NT2/D1 (cell line): ENCODE results near the gene CDH20.
A peak's percentile ranks its signal among the peaks of the same experiment; 100 is the strongest.

Source experiments
- DNase-seq: peaks from one replicate; pipeline ENCODE4 v3.0.0-alpha.2; 2011; ENCODE audit warnings: low read depth, low spot score
- H3K27me3 ChIP-seq: 2 replicates; pipeline ENCODE4 v1.6.0; 2011; ENCODE audit warnings: mild to moderate bottlenecking; ENCODE audit not compliant: insufficient read length, insufficient read depth
- H3K36me3 ChIP-seq: 2 replicates; pipeline ENCODE4 v1.6.1; 2011; ENCODE audit warnings: mild to moderate bottlenecking, low read length, mixed read lengths; ENCODE audit not compliant: insufficient read depth, insufficient read length
- H3K4me1 ChIP-seq: 2 replicates; pipeline ENCODE4 v1.5.1; 2011; ENCODE audit not compliant: insufficient read depth, insufficient read length
- H3K4me3 ChIP-seq: 2 replicates; pipeline ENCODE4 v1.5.1; 2011; ENCODE audit warnings: low read depth; ENCODE audit not compliant: insufficient read length
- H3K9ac ChIP-seq: 2 replicates; pipeline ENCODE4 v1.6.0; 2011; ENCODE audit warnings: low read depth; ENCODE audit not compliant: insufficient read length
- H3K9me3 ChIP-seq: 2 replicates; pipeline ENCODE4 v1.5.1; 2011; ENCODE audit warnings: mild to moderate bottlenecking, low read length; ENCODE audit not compliant: insufficient read depth
- SUZ12 ChIP-seq: IDR thresholded peaks from 2 replicates; pipeline ENCODE4 v1.6.1; 2011; ENCODE audit not compliant: insufficient read length, insufficient read depth; ENCODE audit errors: extremely low read depth
- YY1 ChIP-seq: IDR thresholded peaks from 2 replicates; pipeline ENCODE4 v1.6.1; 2011; ENCODE audit not compliant: insufficient read length, insufficient read depth
- ZNF274 ChIP-seq: IDR thresholded peaks from 2 replicates; pipeline ENCODE4 v1.6.1; 2011; ENCODE audit warnings: mild to moderate bottlenecking, low read depth, low read length

CDH20 gene

DNA sequence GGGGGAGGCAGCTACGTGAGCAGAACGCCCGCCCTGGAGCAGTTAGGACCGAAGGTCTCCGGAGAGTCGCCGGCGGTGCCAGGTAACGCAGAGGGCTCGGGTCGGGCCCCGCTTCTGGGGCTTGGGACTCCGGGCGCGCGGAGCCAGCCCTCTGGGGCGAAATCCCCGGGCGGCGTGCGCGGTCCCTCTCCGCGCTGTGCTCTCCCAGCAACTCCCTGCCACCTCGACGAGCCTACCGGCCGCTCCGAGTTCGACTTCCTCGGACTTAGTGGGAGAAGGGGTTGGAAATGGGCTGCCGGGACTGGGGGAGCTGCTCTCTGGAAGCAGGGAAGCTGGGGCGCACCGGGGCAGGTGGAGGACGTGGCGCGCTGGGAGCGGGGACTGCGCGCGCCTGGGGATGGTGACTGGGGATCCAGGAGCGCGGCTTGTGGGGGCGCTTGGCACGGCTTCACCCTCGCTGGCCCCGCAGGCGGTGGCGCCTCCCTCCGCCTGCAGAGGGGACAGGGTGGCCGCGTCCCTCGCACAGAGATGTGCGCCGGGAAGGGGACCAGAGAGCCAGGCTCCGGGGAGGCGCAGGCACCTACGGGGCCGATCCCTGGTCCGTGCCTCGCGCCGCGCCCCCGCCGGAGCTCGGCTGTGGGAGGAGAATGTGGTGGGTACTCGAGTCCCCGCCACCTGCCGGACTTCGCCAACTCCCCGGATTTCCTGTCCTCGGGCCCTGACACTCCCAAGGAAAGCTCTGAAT is 688 bp downstream of the CDH20 start:
- peak overlapping the region; percentile 68 for H3K9ac ChIP-seq
- H3K4me1 ChIP-seq, result no peaks in the 10 kb centered on the region
- peak; percentile 1 for DNase-seq
- TF ChIP-seq YY1 (no peak), SUZ12 (no peak), ZNF274 (no peak)
- H3K9me3 ChIP-seq, result no peaks in the 10 kb centered on the region
- no peaks in the 10 kb centered on the region for H3K36me3 ChIP-seq
- peaks cover 32% of the 10 kb centered on the region for H3K27me3 ChIP-seq
- peak overlapping the region; percentile 61 for H3K4me3 ChIP-seq

DNA sequence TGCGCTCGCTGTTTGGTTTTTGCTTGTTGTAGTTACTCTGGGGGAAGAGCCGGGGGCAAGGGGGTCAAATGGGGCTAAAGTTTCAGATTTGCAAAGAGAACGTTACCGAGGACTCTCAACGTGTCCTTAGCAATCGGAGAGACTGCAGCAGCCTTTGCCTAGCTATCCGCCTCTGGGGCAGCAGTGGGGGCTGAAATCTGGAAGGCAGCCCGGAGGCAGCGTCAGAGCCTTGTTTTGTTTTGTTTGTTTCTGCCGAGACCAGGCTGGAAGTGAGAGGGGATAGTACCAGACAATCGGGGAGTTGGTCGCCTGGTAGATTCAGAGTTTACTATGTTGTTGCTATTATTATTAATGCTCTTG is 1.2 kb downstream of the CDH20 start:
- no peaks in the 10 kb centered on the region for H3K36me3 ChIP-seq
- H3K9me3 ChIP-seq, result no peaks in the 10 kb centered on the region
- H3K4me3 ChIP-seq, result peak overlapping the region; percentile 61
- TF ChIP-seq YY1, result no peak
- no peak for TF ChIP-seq ZNF274
- TF ChIP-seq SUZ12, result no peak
- H3K27me3 ChIP-seq, result peaks cover 32% of the 10 kb centered on the region
- DNase-seq, result no peak
- no peaks in the 10 kb centered on the region for H3K4me1 ChIP-seq
- H3K9ac ChIP-seq, result no peak overlapping the region

DNA sequence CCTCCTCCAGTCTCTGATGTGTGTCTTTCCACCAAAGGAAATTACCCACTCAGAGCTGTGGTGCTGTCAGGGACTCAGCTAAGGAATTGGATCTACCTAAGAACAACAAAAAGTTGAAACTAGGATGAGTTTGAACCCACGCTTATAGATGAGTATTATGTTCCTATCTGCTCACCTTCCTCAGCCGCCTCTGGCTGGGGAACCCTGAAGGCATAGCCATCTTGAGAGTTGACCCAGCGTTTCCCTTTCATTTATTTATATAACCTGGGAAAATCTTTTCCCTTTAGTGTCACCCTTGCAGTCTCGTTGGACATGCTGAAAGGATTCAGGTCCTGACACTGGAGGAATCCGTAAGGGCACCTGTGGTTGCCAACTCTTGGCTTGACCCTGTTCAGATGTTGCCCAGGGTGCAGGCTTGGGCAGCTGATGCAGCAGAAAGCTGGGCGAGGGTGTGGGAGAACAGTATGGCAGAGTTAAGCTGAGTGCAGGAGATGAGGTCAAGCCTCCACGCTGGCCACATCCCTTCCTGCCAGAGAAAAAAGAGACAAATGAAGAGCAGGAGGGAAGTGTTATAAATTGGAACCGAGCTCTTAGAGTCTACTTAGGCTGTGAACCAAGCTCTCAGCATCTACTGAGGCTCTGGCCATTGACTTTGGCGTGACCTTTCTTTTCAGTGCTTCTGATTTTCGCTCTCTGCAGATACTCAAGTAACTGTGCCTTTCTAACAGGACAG is 1.9 kb downstream of the CDH20 start:
- Histone ChIP-seq H3K4me3 (peak overlapping the region; percentile 61), H3K9me3 (no peaks in the 10 kb centered on the region), H3K27me3 (peaks cover 32% of the 10 kb centered on the region), H3K4me1 (no peaks in the 10 kb centered on the region), H3K9ac (no peak overlapping the region), H3K36me3 (no peaks in the 10 kb centered on the region)
- TF ChIP-seq YY1, result no peak
- no peak for TF ChIP-seq SUZ12
- no peak for TF ChIP-seq ZNF274
- no peak for DNase-seq

DNA sequence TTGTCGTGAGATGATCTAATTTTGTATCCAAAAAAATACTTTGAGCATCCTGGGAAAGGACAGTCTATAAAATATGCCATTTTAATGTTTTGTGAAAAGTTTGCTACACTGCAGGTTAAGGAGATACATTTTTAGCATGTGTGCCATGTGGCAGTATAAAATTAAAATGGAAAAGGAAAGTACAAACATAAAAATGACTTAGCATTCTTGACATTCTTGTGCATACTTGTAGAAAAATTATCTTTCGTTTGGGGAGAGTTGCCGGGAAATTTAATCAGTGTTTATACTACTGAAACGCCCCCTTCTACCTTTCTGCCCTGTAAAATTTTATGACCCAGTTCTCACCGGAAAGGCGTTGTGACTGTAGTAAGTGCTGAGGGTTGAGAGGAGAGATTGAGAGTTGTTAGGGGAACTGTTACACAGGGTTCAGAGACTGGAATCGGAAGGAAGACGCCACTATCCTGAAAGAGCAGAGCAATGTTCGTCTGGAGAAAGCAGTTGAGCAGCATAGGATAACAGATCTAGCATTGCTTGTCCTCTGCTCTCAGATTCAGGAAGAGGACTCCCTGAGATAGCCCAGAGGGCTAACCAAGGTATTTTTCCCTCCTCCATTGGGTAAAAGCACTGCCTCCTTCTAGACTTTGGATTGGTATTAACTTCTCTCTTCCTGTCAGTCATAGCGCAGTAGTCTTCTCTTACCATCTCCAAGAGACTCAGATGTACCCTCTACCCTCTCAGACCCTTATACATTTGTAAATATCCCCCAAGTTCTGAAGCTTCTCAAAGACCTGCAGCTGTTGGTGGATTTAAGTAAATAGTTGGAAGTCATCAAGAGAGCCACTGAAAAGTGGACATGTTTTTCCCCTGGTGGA is 2.7 kb downstream of the CDH20 start:
- H3K4me1 ChIP-seq, result no peaks in the 10 kb centered on the region

DNA sequence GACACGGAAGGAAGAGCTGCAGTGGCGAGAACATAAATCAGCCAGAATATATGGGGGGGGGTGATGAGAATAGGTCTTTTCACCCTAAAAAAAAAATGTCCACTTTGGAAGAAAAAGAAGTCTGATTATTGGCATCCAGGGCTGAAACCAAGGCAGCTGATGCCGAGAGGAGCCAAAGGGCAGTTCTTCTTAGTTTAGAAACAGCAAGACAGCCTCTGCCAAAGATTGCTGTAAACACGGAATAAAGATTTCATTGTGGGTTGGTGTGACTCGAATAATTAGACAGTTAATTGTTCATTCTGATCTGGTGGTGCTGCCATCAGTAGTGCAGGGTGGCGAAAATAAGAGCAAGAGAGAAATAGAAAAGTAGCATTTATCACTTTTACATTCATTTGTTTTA is 3.5 kb downstream of the CDH20 start:
- no peaks in the 10 kb centered on the region for H3K36me3 ChIP-seq
- no peak overlapping the region for H3K4me3 ChIP-seq
- no peaks in the 10 kb centered on the region for H3K4me1 ChIP-seq
- no peak for DNase-seq
- peaks cover 32% of the 10 kb centered on the region for H3K27me3 ChIP-seq
- H3K9ac ChIP-seq, result no peak overlapping the region
- no peak for TF ChIP-seq SUZ12
- no peak for TF ChIP-seq ZNF274
- TF ChIP-seq YY1, result no peak
- H3K9me3 ChIP-seq, result no peaks in the 10 kb centered on the region

More for the DNA sequence above, 2.7 kb downstream of the CDH20 start:
- Histone ChIP-seq H3K9me3 (no peaks in the 10 kb centered on the region), H3K9ac (no peak overlapping the region), H3K27me3 (peaks cover 32% of the 10 kb centered on the region), H3K4me3 (no peak overlapping the region), H3K36me3 (no peaks in the 10 kb centered on the region)
- TF ChIP-seq YY1, result no peak
- no peak for TF ChIP-seq SUZ12
- no peak for TF ChIP-seq ZNF274
- no peak for DNase-seq

DNA sequence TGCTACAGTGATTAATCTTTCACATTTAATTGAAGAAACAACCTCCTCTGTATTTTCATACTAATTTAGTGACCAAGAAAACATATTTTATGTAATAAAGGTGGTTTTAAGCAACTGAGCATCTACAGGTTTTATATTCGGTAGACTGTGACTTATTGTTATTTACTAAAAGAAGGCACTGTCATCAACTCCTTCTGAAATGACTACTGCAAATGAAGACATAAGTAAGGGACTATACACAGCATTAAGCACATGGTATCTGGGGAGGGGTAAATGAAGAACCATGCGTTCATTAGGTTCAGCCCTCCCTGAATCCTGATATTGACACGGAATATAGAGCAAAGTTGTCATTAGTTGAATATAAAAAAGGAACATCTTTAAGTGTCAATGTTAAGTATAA is 4.3 kb downstream of the CDH20 start:
- no peak for DNase-seq
- Histone ChIP-seq H3K9me3 (no peaks in the 10 kb centered on the region), H3K4me1 (no peaks in the 10 kb centered on the region), H3K27me3 (peaks cover 29% of the 10 kb centered on the region), H3K9ac (no peak overlapping the region), H3K4me3 (no peak overlapping the region), H3K36me3 (no peaks in the 10 kb centered on the region)
- no peak for TF ChIP-seq YY1
- TF ChIP-seq SUZ12, result no peak
- TF ChIP-seq ZNF274, result no peak
